ENCODE data around the gene FASTK. TPM values are rescaled to one million over a fixed set of nuclear protein-coding genes. Genes with fewer than 3 reads are reported as not detected.

FASTK gene
- total and polyA plus RNA-seq, 2 of the 4 experiments (the other 2 are of a cell fraction), result 53.8 to 115 TPM

- H2BK5ac ChIP-seq (ENCODE audit: low read depth, low read length, poor library complexity, severe bottlenecking), result peak within 1 kb of the TSS; percentile 65
- peak within 1 kb of the TSS; percentile 74 for H2AK9ac ChIP-seq (replicated peaks; ENCODE audit: low read depth, low read length, poor library complexity)
- no peaks in the 10 kb centered on the region for H3K9me1 ChIP-seq (ENCODE audit: insufficient read depth, low read length)
- H3K23ac ChIP-seq (ENCODE audit: low read depth, low read length), result peak within 1 kb of the TSS; percentile 27; the same call in 1 of the 2 replicates
- H3K56ac ChIP-seq (ENCODE audit: extremely low read depth, insufficient read depth, low read length), result no peak within 1 kb of the TSS
- H3K18ac ChIP-seq (ENCODE audit: low read depth, low read length), result no peak within 1 kb of the TSS
- H2BK15ac ChIP-seq (ENCODE audit: low read depth, low read length), result no peak within 1 kb of the TSS
- peak within 1 kb of the TSS; percentile 71 for H3K4me3 ChIP-seq (ENCODE audit: insufficient read depth, low read depth, low read length)
- peak within 1 kb of the TSS; percentile 91 for H2AFZ ChIP-seq (replicated peaks; ENCODE audit: low read length, poor library complexity)
- H4K5ac ChIP-seq (ENCODE audit: low read depth, low read length), result peak within 1 kb of the TSS; percentile 39
- H4K8ac ChIP-seq (ENCODE audit: low read depth in 2 of 2, low read length in 2 of 2), result peak within 1 kb of the TSS; percentile 87 to 88
- BruUV-seq (replicated peaks), result TSS peak; percentile 48
- WGBS, 2 experiments (ENCODE audit: extremely low coverage in 2 of 2, insufficient read length in 1 of 2), result 0% methylated on average over 19 of the region's 53 CpGs; no CpG with 5 or more reads in 1 of the 2 experiments
- H3K4me1 ChIP-seq (ENCODE audit: control insufficient read depth, insufficient read depth, low read length), result no peaks in the 10 kb centered on the region
- H3K14ac ChIP-seq (replicated peaks; ENCODE audit: low read depth, low read length), result peak within 1 kb of the TSS; percentile 87; the same call in 1 of the 2 replicates
- peaks cover 4% of the 10 kb centered on the region for H3K27me3 ChIP-seq (ENCODE audit: control insufficient read depth, insufficient read depth, low read length)
- H3K4ac ChIP-seq (ENCODE audit: low read depth, low read length), result peak within 1 kb of the TSS; percentile 77
- peaks cover 1% of the 10 kb centered on the region; the same call in 1 of the 2 replicates for H3K36me3 ChIP-seq (ENCODE audit: control insufficient read depth, insufficient read depth, low read length)
- no peaks in the 10 kb centered on the region for H3K9me3 ChIP-seq (ENCODE audit: control insufficient read depth, insufficient read depth, low read length)
- POLR2A ChIA-PET (ENCODE audit: unreplicated experiment), result no interaction called here
- peak within 1 kb of the TSS; percentile 58 for H3K9ac ChIP-seq (ENCODE audit: low read depth, low read length)
- peak; percentile 98 for DNase-seq
- ATAC-seq (ENCODE audit: low read depth), result peak; percentile 96
- H3K27ac ChIP-seq (ENCODE audit: insufficient read depth, low read length), result peak within 1 kb of the TSS; percentile 65
- no peaks in the 10 kb centered on the region for H4K20me1 ChIP-seq (ENCODE audit: insufficient read depth, low read length)
- peak within 1 kb of the TSS; percentile 30; the same call in 1 of the 2 replicates for H2BK120ac ChIP-seq (ENCODE audit: low read depth, low read length)
- dilution Hi-C loops (cut with HindIII; ENCODE audit: low sequenced_read_pairs, unreplicated experiment), result no loop called here
- CTCF ChIA-PET, result interaction anchor here (0.6 to 1.2 kb wide), 6 partner anchors 10 to 85 kb away, joined by 3 to 8 read pairs (median 4); no protein-coding TSS in a partner anchor
- H4K91ac ChIP-seq (ENCODE audit: insufficient read depth, low read depth, low read length), result peak within 1 kb of the TSS; percentile 67
- H2AK5ac ChIP-seq (ENCODE audit: low read depth, low read length), result peak within 1 kb of the TSS; percentile 23
- H2BK20ac ChIP-seq (ENCODE audit: low read depth, low read length), result 0 out of 2 replicates have a peak within 1 kb of the TSS, but pooled peaks have one; percentile 67
- peaks cover 10 to 23% of the 10 kb centered on the region in 2 experiments; a peak in 3 of 4 replicates for H3K79me1 ChIP-seq (ENCODE audit: low read depth in 1 of 2, low read length in 2 of 2)
- intact Hi-C loops (cut with micrococcal nuclease), result loop anchor here (1.0 to 2.0 kb wide), 2 partner anchors 58 to 83 kb away; partner anchors contain the start of gene AGAP3
- H3K4me2 ChIP-seq (ENCODE audit: low read depth, low read length), result peak within 1 kb of the TSS; percentile 64
- in situ Hi-C loops (cut with MboI; ENCODE audit: low sequenced_read_pairs), result no loop called here
- TF ChIP-seq SMC3 (IDR thresholded peaks at IDR 0.05; ENCODE audit: low read depth, low read length) (no peak), FOS (IDR thresholded peaks at IDR 0.05; ENCODE audit: low read depth, low read length) (peak; percentile 65; the same call in 1 of the 2 replicates), POLR2A (IDR thresholded peaks at IDR 0.05; ENCODE audit: low read depth, low read length) (peak; percentile 85), RCOR1 (IDR thresholded peaks at IDR 0.05; ENCODE audit: insufficient replicate concordance, low read length) (no peak), CHD1 (IDR thresholded peaks at IDR 0.05; ENCODE audit: low read depth, low read length) (no peak), MXI1 (IDR thresholded peaks at IDR 0.05; ENCODE audit: borderline replicate concordance, low read depth, low read length) (peak; percentile 60; the same call in 1 of the 2 replicates), RFX5 (IDR thresholded peaks at IDR 0.05; ENCODE audit: low read depth, low read length) (no peak), CTCF (conservative IDR thresholded peaks at IDR 0.05; ENCODE audit: low read depth, low read length) (peak; percentile 44), NFE2L2 (IDR thresholded peaks at IDR 0.05; ENCODE audit: low read depth, low read length) (no peak), MAZ (IDR thresholded peaks at IDR 0.05; ENCODE audit: borderline replicate concordance, low read depth, low read length) (peak; percentile 86; the same call in 1 of the 2 replicates), BHLHE40 (IDR thresholded peaks at IDR 0.05; ENCODE audit: low read depth, low read length) (0 out of 2 replicates have a peak, but pooled peaks have one; percentile 40), CEBPB (IDR thresholded peaks at IDR 0.05; ENCODE audit: low read depth, low read length) (0 out of 2 replicates have a peak, but pooled peaks have one; percentile 3), RAD21 (IDR thresholded peaks at IDR 0.05; ENCODE audit: low read length) (peak; percentile 33)
- TF ChIP-seq, protein P1, sequence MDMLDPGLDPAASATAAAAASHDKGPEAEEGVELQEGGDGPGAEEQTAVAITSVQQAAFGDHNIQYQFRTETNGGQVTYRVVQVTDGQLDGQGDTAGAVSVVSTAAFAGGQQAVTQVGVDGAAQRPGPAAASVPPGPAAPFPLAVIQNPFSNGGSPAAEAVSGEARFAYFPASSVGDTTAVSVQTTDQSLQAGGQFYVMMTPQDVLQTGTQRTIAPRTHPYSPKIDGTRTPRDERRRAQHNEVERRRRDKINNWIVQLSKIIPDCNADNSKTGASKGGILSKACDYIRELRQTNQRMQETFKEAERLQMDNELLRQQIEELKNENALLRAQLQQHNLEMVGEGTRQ (IDR thresholded peaks at IDR 0.05; ENCODE audit: low read depth, low read length), result no peak
Observed at GRCh38 chr7:151028131-151028947, 52.3 kb downstream of the FASTK start, which contains the start of gene ABCB8. Gene ABCB8 (plus strand): TSS chr7:151028450. CDS start chr7:151028516, 66 bp downstream.
